Epithelial cell of proximal tubule (primary cell): Measurements from ENCODE around the gene SMO. TPM values are rescaled to one million over a fixed set of nuclear protein-coding genes. Genes with fewer than 3 reads are reported as not detected.
"Not testable (repeated sequence)": the region's sequence is repeated elsewhere in the genome, so short reads cannot be mapped to it uniquely, and the experiment has no call there.

Source experiments
- DNase-seq: peaks from one replicate; pipeline ENCODE4 v3.0.0-alpha.2; 2011; ENCODE audit warnings: low read depth
- H3K4me3 ChIP-seq: 2 replicates; pipeline ENCODE4 v1.5.1; 2011; ENCODE audit warnings: low read depth, mild to moderate bottlenecking, low read length
- CTCF ChIP-seq: conservative IDR thresholded peaks from 2 replicates; pipeline ENCODE4 v1.5.1; 2012; ENCODE audit warnings: low read depth, mild to moderate bottlenecking, low read length
- total RNA-seq: library from RNA; depleted of rRNA; stranded (reverse); fragments of >200 nt; gene quantifications from 2 replicates; pipeline ENCODE4 v1.2.3, GENCODE V29; 2015

SMO gene
- total RNA-seq, 1 donor from 2014 or later: 25.5 TPM

GRCh38 chr7:129245533-129245932, 57.1 kb downstream of the SMO start:
- TF ChIP-seq CTCF: no peak
- no peak overlapping the region for H3K4me3 ChIP-seq
- DNase-seq: no peak

- no peak for TF ChIP-seq CTCF
- no peak overlapping the region for H3K4me3 ChIP-seq
- DNase-seq: no peak
Observed at GRCh38 chr7:129247087-129247486, 58.7 kb downstream of the SMO start.

GRCh38 chr7:129252128-129252527, 63.7 kb downstream of the SMO start:
- DNase-seq: no peak
- H3K4me3 ChIP-seq: no peak overlapping the region
- no peak for TF ChIP-seq CTCF

GRCh38 chr7:129252603-129253002, 64.2 kb downstream of the SMO start:
- not testable (repeated sequence) for DNase-seq, H3K4me3 ChIP-seq

GRCh38 chr7:129255800-129256199, 67.4 kb downstream of the SMO start:
- DNase-seq: no peak
- TF ChIP-seq CTCF: no peak
- H3K4me3 ChIP-seq: no peak overlapping the region

GRCh38 chr7:129256221-129256620, 67.8 kb downstream of the SMO start:
- H3K4me3 ChIP-seq: no peak overlapping the region
- no peak for TF ChIP-seq CTCF
- no peak for DNase-seq

- DNase-seq: no peak
- TF ChIP-seq CTCF: no peak
Observed at GRCh38 chr7:129257168-129257567, 68.7 kb downstream of the SMO start.

More at GRCh38 chr7:129257168-129257567, 68.7 kb downstream of the SMO start:
- H3K4me3 ChIP-seq: no peak overlapping the region
